Lower lobe of right lung (tissue), 2 donors: ENCODE measurements around the gene AOC1. TPM values are rescaled to one million over a fixed set of nuclear protein-coding genes. Genes with fewer than 3 reads are reported as not detected.

ENCODE experiments used
- ATAC-seq, 2 donors: fragments of 200-7000 bp; cut with Tn5 transposase; one replicate each; pipeline ENCODE4 v1.9.1; 2020 to 2022; ENCODE audit warnings: mild to moderate bottlenecking in 2 of 2, moderate library complexity in 2 of 2
- DNase-seq: peaks from one replicate; pipeline ENCODE4 v3.0.0-alpha.2; 2020
- H3K27ac ChIP-seq: fragments of 200-600 bp; one replicate; pipeline ENCODE4 v1.8.0; 2022
- H3K27me3 ChIP-seq: fragments of 200-600 bp; one replicate; pipeline ENCODE4 v1.8.0; 2022; ENCODE audit warnings: low read depth
- H3K36me3 ChIP-seq: fragments of 200-600 bp; one replicate; pipeline ENCODE4 v1.8.0; 2022; ENCODE audit warnings: mild to moderate bottlenecking
- H3K4me1 ChIP-seq: fragments of 200-600 bp; one replicate; pipeline ENCODE4 v1.8.0; 2022
- H3K4me3 ChIP-seq: fragments of 200-600 bp; one replicate; pipeline ENCODE4 v1.8.0; 2022; ENCODE audit warnings: mild to moderate bottlenecking
- H3K9me3 ChIP-seq: fragments of 200-600 bp; one replicate; pipeline ENCODE4 v1.8.0; 2022
- CTCF ChIP-seq: fragments of 200-600 bp; IDR thresholded peaks from one replicate; pipeline ENCODE4 v1.8.0; 2022; ENCODE audit warnings: antibody characterized with exemption, mild to moderate bottlenecking
- intact Hi-C: fragments of 100-400 bp; cut with DNase I; formaldehyde crosslinking; loops from one replicate; pipeline ENCODE4 v1.11.0; 2022
- total RNA-seq: library from RNA; stranded (reverse); fragmentation: NEBNext Ultra II Directional; extraction: Animal tissue kit (Norgen Biotek cat#: 25700); gene quantifications from one replicate; pipeline ENCODE4 v1.2.1, GENCODE V29; 2021
- donor health status: DM: no; HTN: yes; CAD: no; lungs with severe emphysema.

The AOC1 gene
- total RNA-seq, 1 donor from 2014 or later = 1.7 TPM

GRCh38 chr7:150871601-150872000, 19.3 kb downstream of the AOC1 start:
- no peak for ATAC-seq
- TF ChIP-seq CTCF = no peak
- no peaks in the 10 kb centered on the region for H3K9me3 ChIP-seq

GRCh38 chr7:150874401-150875198, 22.3 kb downstream of the AOC1 start:
- H3K4me3 ChIP-seq = no peak overlapping the region
- intact Hi-C loops = no loop called here
- no peaks in the 10 kb centered on the region for H3K36me3 ChIP-seq
- no peak overlapping the region for H3K27ac ChIP-seq
- peaks cover 9% of the 10 kb centered on the region for H3K4me1 ChIP-seq
- no peak for DNase-seq
- H3K27me3 ChIP-seq = no peaks in the 10 kb centered on the region
- ATAC-seq = no peak
- no peaks in the 10 kb centered on the region for H3K9me3 ChIP-seq
- TF ChIP-seq CTCF = no peak

More at GRCh38 chr7:150871601-150872000, 19.3 kb downstream of the AOC1 start:
- DNase-seq = no peak
- Histone ChIP-seq H3K36me3 (no peaks in the 10 kb centered on the region), H3K4me1 (peaks cover 8% of the 10 kb centered on the region), H3K4me3 (no peak overlapping the region), H3K27ac (no peak overlapping the region), H3K27me3 (no peaks in the 10 kb centered on the region)
- intact Hi-C loops = no loop called here

GRCh38 chr7:150875791-150876190, 23.5 kb downstream of the AOC1 start:
- ATAC-seq = no peak
- intact Hi-C loops = no loop called here
- Histone ChIP-seq H3K9me3 (peaks cover 10% of the 10 kb centered on the region), H3K4me3 (no peak overlapping the region), H3K4me1 (peaks cover 9% of the 10 kb centered on the region), H3K36me3 (no peaks in the 10 kb centered on the region), H3K27ac (no peak overlapping the region), H3K27me3 (no peaks in the 10 kb centered on the region)
- TF ChIP-seq CTCF = no peak
- no peak for DNase-seq

GRCh38 chr7:150876817-150877526, 24.7 kb downstream of the AOC1 start:
- H3K27ac ChIP-seq = no peak overlapping the region
- TF ChIP-seq CTCF = peak; percentile 47
- H3K27me3 ChIP-seq = no peaks in the 10 kb centered on the region
- ATAC-seq (peak; percentile 83 to 88), DNase-seq (peak; percentile 63)
- H3K4me3 ChIP-seq = no peak overlapping the region
- no peaks in the 10 kb centered on the region for H3K36me3 ChIP-seq
- peaks cover 16% of the 10 kb centered on the region for H3K9me3 ChIP-seq
- intact Hi-C loops = no loop called here
- H3K4me1 ChIP-seq = peaks cover 9% of the 10 kb centered on the region

- no peak for TF ChIP-seq CTCF
- peak; percentile 11 to 18 for ATAC-seq
- Histone ChIP-seq H3K27ac (no peak overlapping the region), H3K36me3 (no peaks in the 10 kb centered on the region), H3K4me3 (no peak overlapping the region), H3K27me3 (no peaks in the 10 kb centered on the region), H3K4me1 (peaks cover 9% of the 10 kb centered on the region), H3K9me3 (peaks cover 16% of the 10 kb centered on the region)
- no peak for DNase-seq
- intact Hi-C loops = no loop called here
Observed at GRCh38 chr7:150877536-150877935, 25.2 kb downstream of the AOC1 start.
